Lung (tissue), 12 donors: ENCODE data around the gene GPATCH1. TPM values are rescaled to one million over a fixed set of nuclear protein-coding genes. Genes with fewer than 3 reads are reported as not detected.

Experiments used
- ATAC-seq: fragments of 200-7000 bp; cut with Tn5 transposase; one replicate; pipeline ENCODE4 v1.9.1; 2020; ENCODE audit warnings: moderate number of reproducible peaks; ENCODE audit not compliant: insufficient read depth, low FRiP score
- DNase-seq, 3 donors: peaks; one replicate each; pipeline ENCODE4 v3.0.0-alpha.2; 2013 to 2017
- H3K27ac ChIP-seq, 2 donors: one replicate each; pipeline ENCODE4 v1.5.1; 2013; ENCODE audit warnings: mild to moderate bottlenecking in 2 of 2, moderate library complexity in 2 of 2, control low read depth in 1 of 2, inconsistent platforms in 1 of 2, low read depth in 1 of 2, low read length in 1 of 2
- H3K27me3 ChIP-seq, 3 donors: one replicate each; pipeline ENCODE4 v1.5.1; 2013; ENCODE audit warnings: low read length in 2 of 3; ENCODE audit not compliant: control insufficient read depth in 3 of 3, insufficient read depth in 3 of 3
- H3K36me3 ChIP-seq, 4 donors: one replicate each; pipeline ENCODE4 v1.5.1; 2013; ENCODE audit warnings: low read length in 4 of 4, mild to moderate bottlenecking in 1 of 4, moderate library complexity in 1 of 4; ENCODE audit not compliant: control insufficient read depth in 4 of 4, insufficient read depth in 4 of 4
- H3K4me1 ChIP-seq, 5 donors: one replicate each; pipeline ENCODE4 v1.5.1; 2013; ENCODE audit warnings: low read length in 5 of 5, mild to moderate bottlenecking in 2 of 5, moderate library complexity in 1 of 5; ENCODE audit not compliant: control insufficient read depth in 5 of 5, insufficient read depth in 5 of 5
- H3K4me3 ChIP-seq: one replicate; pipeline ENCODE4 v1.5.1; 2013; ENCODE audit warnings: mild to moderate bottlenecking, control low read depth, moderate library complexity
- H3K9ac ChIP-seq, 2 donors: one replicate each; pipeline ENCODE4 v1.5.1; 2013; ENCODE audit warnings: low read length in 2 of 2, control low read depth in 1 of 2; ENCODE audit not compliant: insufficient read depth in 1 of 2
- H3K9me3 ChIP-seq, 4 donors: one replicate each; pipeline ENCODE4 v1.5.1; 2013; ENCODE audit warnings: low read length in 3 of 4, mild to moderate bottlenecking in 1 of 4, moderate library complexity in 1 of 4; ENCODE audit not compliant: control insufficient read depth in 4 of 4, insufficient read depth in 3 of 4
- CTCF ChIP-seq: IDR thresholded peaks from 2 replicates; pipeline ENCODE4 v1.5.1; 2012; ENCODE audit warnings: mild to moderate bottlenecking; ENCODE audit errors: control extremely low read depth, extremely low read depth
- WGBS, 2 donors: extraction: QIAGEN DNeasy Blood & Tissue Kit; methylation state at CpG; one replicate each; pipeline ENCODE4 v1.1.7; 2013; 5-methylcytosine and 5-hydroxymethylcytosine counted together
- polyA plus RNA-seq, 2 donors: library from polyadenylated mRNA; stranded (reverse); fragments of 200-250 nt; gene quantifications; one replicate each; pipeline ENCODE4 v1.2.1, GENCODE V29; 2013
- total RNA-seq, 2 donors: library from RNA; depleted of rRNA in 1 of 2; stranded (reverse); fragments of >200 nt in 1 of 2; gene quantifications; one replicate each; pipeline ENCODE4 v1.2.1, GENCODE V29; 2014 to 2021
- donor health status: control.
- donor health status: control.
- donor health status: Bipolar disorder and iron deficiency.
- donor health status: healthy.
- donor health status: DM: yes; HTN: yes; CAD: no.

GPATCH1 gene
- total and polyA plus RNA-seq, 4 donors: 3.8 to 12.3 (median 6.0) TPM

- 94 to 100% methylated on average over 1 of the region's 1 CpG for WGBS, 2 donors
- Histone ChIP-seq H3K4me3 (no peak overlapping the region), H3K27ac (no peak overlapping the region), H3K9me3 (no peaks in the 10 kb centered on the region), H3K36me3 (no peaks in the 10 kb centered on the region), H3K27me3 (no peaks in the 10 kb centered on the region), H3K9ac (no peak overlapping the region), H3K4me1 (no peaks in the 10 kb centered on the region)
- DNase-seq: no peak
- ATAC-seq: no peak
- TF ChIP-seq CTCF: no peak
Observed at GRCh38 chr19:33167438-33167837, 86.5 kb downstream of the GPATCH1 start.

DNA sequence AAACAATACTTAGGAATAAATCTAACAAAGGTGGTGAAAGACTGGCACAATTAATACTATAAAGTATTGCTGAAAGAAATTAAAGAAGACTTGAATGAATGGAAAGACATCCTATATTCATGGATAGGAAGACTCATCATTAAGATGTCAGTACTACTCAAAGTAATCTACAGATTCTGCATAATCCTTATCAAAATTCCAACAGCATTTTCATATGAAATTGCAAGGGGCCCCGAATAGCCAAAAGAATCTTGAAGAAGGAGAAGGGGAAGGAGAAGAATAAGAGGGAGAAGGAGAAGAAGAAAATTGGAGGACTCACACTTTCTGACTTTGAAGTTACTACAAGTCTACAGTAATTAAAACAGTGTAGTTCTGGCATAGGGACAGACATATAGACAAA is 87.5 kb downstream of the GPATCH1 start:
- TF ChIP-seq CTCF: no peak
- no peak overlapping the region for H3K9ac ChIP-seq
- no peaks in the 10 kb centered on the region for H3K27me3 ChIP-seq
- H3K9me3 ChIP-seq: no peaks in the 10 kb centered on the region
- DNase-seq (no peak), ATAC-seq (no peak)
- no peak overlapping the region for H3K27ac ChIP-seq
- 91 to 97% methylated on average over 1 of the region's 1 CpG for WGBS, 2 donors
- peaks cover 0 to 1% (median 0%) of the 10 kb centered on the region in 5 donors for H3K4me1 ChIP-seq
- H3K36me3 ChIP-seq: no peaks in the 10 kb centered on the region
- H3K4me3 ChIP-seq: no peak overlapping the region

DNA sequence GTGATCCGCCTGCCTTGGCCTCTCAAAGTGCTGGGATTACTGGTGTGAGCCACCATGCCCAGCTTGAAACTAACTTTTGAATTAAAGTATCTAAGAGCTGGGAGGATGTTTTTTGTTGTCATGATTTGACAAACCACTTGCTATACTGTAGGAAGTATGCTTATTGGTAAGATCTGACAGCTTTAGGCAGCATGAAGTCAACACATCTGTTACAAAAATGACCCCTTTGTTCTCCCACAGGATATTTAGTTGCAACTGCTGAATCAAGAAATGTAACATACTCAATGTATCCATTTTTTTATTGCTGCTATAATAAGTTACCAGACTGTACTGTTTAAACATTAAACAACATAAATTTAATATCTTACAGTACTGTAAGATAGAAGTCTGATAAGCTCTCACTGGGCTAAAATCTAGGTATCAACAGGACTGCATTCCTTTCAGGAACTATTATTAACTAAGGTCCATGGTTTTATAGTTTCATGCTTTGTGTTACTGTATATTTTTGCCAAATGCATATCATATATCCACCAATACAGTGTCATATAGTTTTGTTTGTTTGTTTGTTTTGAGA is 90.3 kb downstream of the GPATCH1 start:
- H3K4me1 ChIP-seq: peaks cover 0 to 10% (median 5%) of the 10 kb centered on the region in 5 donors

More for the DNA sequence above, 90.3 kb downstream of the GPATCH1 start:
- H3K27ac ChIP-seq: no peak overlapping the region
- DNase-seq (no peak), ATAC-seq (no peak)
- no peaks in the 10 kb centered on the region for H3K9me3 ChIP-seq
- H3K36me3 ChIP-seq: no peaks in the 10 kb centered on the region
- H3K4me3 ChIP-seq: no peak overlapping the region
- no peak for TF ChIP-seq CTCF
- 90 to 93% methylated on average over 1 of the region's 1 CpG for WGBS, 2 donors
- no peak overlapping the region for H3K9ac ChIP-seq
- H3K27me3 ChIP-seq: no peaks in the 10 kb centered on the region
